NCI-H345 (cell line): ENCODE data around the gene HYAL3.
"Not testable (repeated sequence)": the region's sequence is repeated elsewhere in the genome, so short reads cannot be mapped to it uniquely, and the experiment has no call there.

Experiments used
- DNase-seq: peaks from one replicate; lab custom pipeline; 2025; lab: John Stamatoyannopoulos, UW

HYAL3 gene

GRCh38 chr3:50314816-50315215 lies 15.6 kb upstream of the HYAL3 start:
- DNase-seq: no peak

- no peak for DNase-seq
Measured at GRCh38 chr3:50314342-50314741, 15.1 kb upstream of the HYAL3 start.

GRCh38 chr3:50312041-50312440 lies 12.8 kb upstream of the HYAL3 start:
- DNase-seq: not testable (repeated sequence)

GRCh38 chr3:50304601-50305000 lies 5.4 kb upstream of the HYAL3 start:
- DNase-seq: no peak

- no peak for DNase-seq
Measured at GRCh38 chr3:50303013-50303815, 4.0 kb upstream of the HYAL3 start, which contains the start of gene HYAL1. HYAL1 (minus strand) TSS chr3:50303574; CDS start chr3:50302956, 618 bp downstream.

- DNase-seq: no peak
Measured at GRCh38 chr3:50302095-50303012, 3.1 kb upstream of the HYAL3 start.

GRCh38 chr3:50300681-50301254 lies 1.6 kb upstream of the HYAL3 start:
- DNase-seq: no peak

- DNase-seq: no peak
Measured at GRCh38 chr3:50299929-50300680, 900 bp upstream of the HYAL3 start.

- no peak for DNase-seq
Measured at GRCh38 chr3:50299638-50299928, 378 bp upstream of the HYAL3 start.

GRCh38 chr3:50297896-50298725 lies 1.1 kb downstream of the HYAL3 start:
- no peak for DNase-seq

- no peak for DNase-seq
Measured at GRCh38 chr3:50297384-50297775, 1.8 kb downstream of the HYAL3 start.

- no peak for DNase-seq
Measured at GRCh38 chr3:50296721-50297383, 2.4 kb downstream of the HYAL3 start.

GRCh38 chr3:50295553-50296431 lies 3.4 kb downstream of the HYAL3 start:
- DNase-seq: no peak

- no peak for DNase-seq
Measured at GRCh38 chr3:50294492-50295403, 4.5 kb downstream of the HYAL3 start.

GRCh38 chr3:50294089-50294488 lies 5.1 kb downstream of the HYAL3 start:
- DNase-seq: no peak

- no peak for DNase-seq
Measured at GRCh38 chr3:50293079-50293801, 6.0 kb downstream of the HYAL3 start.

GRCh38 chr3:50292159-50293078 lies 6.8 kb downstream of the HYAL3 start, which contains the start of gene IFRD2:
IFRD2 (minus strand) TSS chr3:50292429; CDS start chr3:50292274, 155 bp downstream.
- DNase-seq: peak; percentile 94
